Prostate gland (tissue), 2 donors: ENCODE measurements around the gene SLC1A2.

Source experiments
- POLR2A ChIP-seq: fragments of 450-650 bp; IDR thresholded peaks from one replicate; pipeline ENCODE4 v1.6.1; 2016; ENCODE audit warnings: antibody characterized with exemption, mild to moderate bottlenecking
- TF ChIP-seq, protein P1 (sequence below), 4 experiments: fragments of 200-600 bp in 2 of 4; fragments of 450-650 bp in 2 of 4; sonication (generic) in 2 of 4; IDR thresholded peaks; 1 replicate in 3 of 4; 2 replicates in 1 of 4; pipeline ENCODE4 v1.5.1; 2016 to 2019; ENCODE audit warnings: antibody characterized with exemption in 4 of 4, mild to moderate bottlenecking in 2 of 4, moderate library complexity in 2 of 4

DNA sequence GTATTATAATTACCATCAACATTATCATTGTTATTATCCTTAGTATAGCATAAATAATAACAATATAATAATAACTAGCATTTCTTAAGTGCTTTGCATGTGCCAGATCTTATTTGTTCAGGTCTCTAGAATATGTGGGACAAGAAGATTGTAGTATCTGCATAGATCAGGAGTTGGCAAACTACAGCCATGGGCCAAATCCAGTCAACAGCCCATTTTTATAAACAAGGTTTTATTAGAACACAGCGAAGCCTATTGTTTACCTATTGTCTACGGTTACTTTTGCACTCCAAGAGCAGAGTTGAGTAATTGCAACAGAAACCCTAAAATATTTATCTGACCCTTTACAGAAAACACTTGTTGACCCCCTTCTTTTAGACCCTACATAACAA lies 81.4 kb downstream of the SLC1A2 start:
- TF ChIP-seq, protein P1, sequence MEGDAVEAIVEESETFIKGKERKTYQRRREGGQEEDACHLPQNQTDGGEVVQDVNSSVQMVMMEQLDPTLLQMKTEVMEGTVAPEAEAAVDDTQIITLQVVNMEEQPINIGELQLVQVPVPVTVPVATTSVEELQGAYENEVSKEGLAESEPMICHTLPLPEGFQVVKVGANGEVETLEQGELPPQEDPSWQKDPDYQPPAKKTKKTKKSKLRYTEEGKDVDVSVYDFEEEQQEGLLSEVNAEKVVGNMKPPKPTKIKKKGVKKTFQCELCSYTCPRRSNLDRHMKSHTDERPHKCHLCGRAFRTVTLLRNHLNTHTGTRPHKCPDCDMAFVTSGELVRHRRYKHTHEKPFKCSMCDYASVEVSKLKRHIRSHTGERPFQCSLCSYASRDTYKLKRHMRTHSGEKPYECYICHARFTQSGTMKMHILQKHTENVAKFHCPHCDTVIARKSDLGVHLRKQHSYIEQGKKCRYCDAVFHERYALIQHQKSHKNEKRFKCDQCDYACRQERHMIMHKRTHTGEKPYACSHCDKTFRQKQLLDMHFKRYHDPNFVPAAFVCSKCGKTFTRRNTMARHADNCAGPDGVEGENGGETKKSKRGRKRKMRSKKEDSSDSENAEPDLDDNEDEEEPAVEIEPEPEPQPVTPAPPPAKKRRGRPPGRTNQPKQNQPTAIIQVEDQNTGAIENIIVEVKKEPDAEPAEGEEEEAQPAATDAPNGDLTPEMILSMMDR (IDR thresholded peaks at IDR 0.05), result no peak
- TF ChIP-seq POLR2A, result no peak
